H1 (cell line): ENCODE results near the gene USP20. TPM values are rescaled to one million over a fixed set of nuclear protein-coding genes. Genes with fewer than 3 reads are reported as not detected.

Experiments
- CTCF ChIA-PET: fragments of 300-600 bp; sonication (Branson Sonifier 250); formaldehyde crosslinking; loops from one replicate; lab custom pipeline; 2021; ENCODE audit not compliant: partially characterized antibody; lab: Charles Lee
- POLR2A ChIA-PET: fragments of 300-600 bp; sonication (Branson Sonifier 250); formaldehyde crosslinking; loops from one replicate; lab custom pipeline; 2021; ENCODE audit warnings: inconsistent platforms; ENCODE audit not compliant: partially characterized antibody; lab: Charles Lee
- DNase-seq, 2 experiments: peaks; one replicate each; pipeline versions ENCODE4 v3.0.0 to v3.0.0-alpha.2; 2010 to 2022; ENCODE audit warnings: low spot score in 2 of 2, low read depth in 1 of 2, mixed read lengths in 1 of 2
- FAIRE-seq: peaks from 2 replicates; lab custom pipeline; 2011; peaks lifted over from hg19 to GRCh38; lab: Jason Lieb, UNC
- H2AFZ ChIP-seq: 2 replicates; pipeline ENCODE4 v1.8.1; 2012; ENCODE audit warnings: low read length, inconsistent platforms
- H2AK5ac ChIP-seq: 2 replicates; pipeline ENCODE4 v1.6.1; 2013; ENCODE audit warnings: low read depth, low read length
- H2BK120ac ChIP-seq: replicated peaks from 2 replicates; pipeline ENCODE3; 2013; ENCODE audit warnings: low read depth, low read length, inconsistent platforms
- H2BK12ac ChIP-seq: 2 replicates; pipeline ENCODE4 v1.6.1; 2013; ENCODE audit warnings: low read depth, low read length
- H2BK15ac ChIP-seq: 2 replicates; pipeline ENCODE4 v1.6.1; 2013; ENCODE audit warnings: low read length
- H2BK20ac ChIP-seq: 2 replicates; pipeline ENCODE4 v1.6.1; 2013; ENCODE audit warnings: low read length
- H2BK5ac ChIP-seq: 2 replicates; pipeline ENCODE4 v1.6.1; 2013; ENCODE audit warnings: low read depth, low read length
- H3K14ac ChIP-seq: 2 replicates; pipeline ENCODE4 v1.6.1; 2013; ENCODE audit warnings: inconsistent platforms; ENCODE audit not compliant: insufficient read length
- H3K18ac ChIP-seq: 2 replicates; pipeline ENCODE4 v1.6.1; 2013; ENCODE audit warnings: low read length; ENCODE audit errors: extremely low read depth
- H3K23ac ChIP-seq: 2 replicates; pipeline ENCODE4 v1.6.1; 2013; ENCODE audit warnings: inconsistent platforms; ENCODE audit not compliant: insufficient read length
- H3K23me2 ChIP-seq: 2 replicates; pipeline ENCODE4 v1.6.1; 2013; ENCODE audit warnings: low read depth, low read length
- H3K27ac ChIP-seq: 2 replicates; pipeline ENCODE4 v1.6.1; 2011; ENCODE audit warnings: low read depth, low read length, inconsistent platforms
- H3K27me3 ChIP-seq, 4 experiments: replicated peaks in 1 of 4; 1 replicate in 1 of 4; 2 replicates in 3 of 4; pipeline versions ENCODE4 v1.6.1 to v1.8.1; 2011 to 2013; ENCODE audit warnings: low read length in 3 of 4, mild to moderate bottlenecking in 3 of 4, inconsistent platforms in 2 of 4, mixed read lengths in 2 of 4, moderate library complexity in 1 of 4; ENCODE audit not compliant: control insufficient read depth in 3 of 4, insufficient read depth in 3 of 4; ENCODE audit errors: extremely low read depth in 1 of 4
- H3K36me3 ChIP-seq, 4 experiments: 2 replicates each; pipeline versions ENCODE4 v1.6.1 to v1.8.1; 2011 to 2013; ENCODE audit warnings: mild to moderate bottlenecking in 4 of 4, low read length in 3 of 4, moderate library complexity in 2 of 4, control low read depth in 1 of 4, inconsistent platforms in 1 of 4; ENCODE audit not compliant: insufficient read depth in 4 of 4, control insufficient read depth in 2 of 4
- H3K4ac ChIP-seq: replicated peaks from 2 replicates; pipeline ENCODE3; 2013; ENCODE audit warnings: low read length, low read depth, mixed read lengths, inconsistent platforms; ENCODE audit not compliant: insufficient read length
- H3K4me1 ChIP-seq, 4 experiments: replicated peaks in 1 of 4; 1 replicate in 1 of 4; 2 replicates in 3 of 4; pipeline versions ENCODE4 v1.6.1 to v1.8.1; 2011 to 2013; ENCODE audit warnings: low read length in 3 of 4, inconsistent platforms in 2 of 4, mixed read lengths in 1 of 4; ENCODE audit not compliant: insufficient read depth in 4 of 4, control insufficient read depth in 3 of 4
- H3K4me2 ChIP-seq, 2 experiments: 2 replicates each; pipeline versions ENCODE4 v1.6.1 to v1.8.1; 2011 to 2013; ENCODE audit warnings: low read depth in 2 of 2, low read length in 2 of 2, control low read depth in 1 of 2, inconsistent platforms in 1 of 2, mild to moderate bottlenecking in 1 of 2; ENCODE audit not compliant: insufficient read depth in 1 of 2
- H3K4me3 ChIP-seq, 4 experiments: fragments of 200-600, 300-600 bp in 1 of 4; sonication (generic), shearing (Covaris generic), sonication (Bioruptor Twin) in 1 of 4; 2 replicates each; pipeline versions ENCODE4 v1.5.1 to v1.8.1; 2011 to 2016; ENCODE audit warnings: low read length in 4 of 4, low read depth in 3 of 4, control low read depth in 2 of 4, inconsistent platforms in 2 of 4, mild to moderate bottlenecking in 2 of 4, mixed read lengths in 1 of 4, moderate library complexity in 1 of 4; ENCODE audit not compliant: insufficient read depth in 2 of 4; ENCODE audit errors: extremely low read depth in 1 of 4
- H3K56ac ChIP-seq: replicated peaks from 2 replicates; pipeline ENCODE3; 2013; ENCODE audit warnings: low read depth, mild to moderate bottlenecking, mixed read lengths, low read length, inconsistent platforms; ENCODE audit not compliant: insufficient read length
- H3K79me1 ChIP-seq: 2 replicates; pipeline ENCODE4 v1.6.1; 2013; ENCODE audit warnings: low read depth, low read length, control low read depth
- H3K79me2 ChIP-seq, 2 experiments: 2 replicates each; pipeline versions ENCODE4 v1.6.1 to v1.8.1; 2012 to 2013; ENCODE audit warnings: low read length in 2 of 2, mild to moderate bottlenecking in 2 of 2, inconsistent platforms in 1 of 2; ENCODE audit not compliant: insufficient read depth in 2 of 2, control insufficient read depth in 1 of 2
- H3K9ac ChIP-seq, 4 experiments: replicated peaks in 1 of 4; 1 replicate in 1 of 4; 2 replicates in 3 of 4; pipeline versions ENCODE4 v1.6.1 to v1.8.1; 2011 to 2013; ENCODE audit warnings: low read depth in 3 of 4, low read length in 3 of 4, control low read depth in 2 of 4, mild to moderate bottlenecking in 2 of 4, moderate library complexity in 2 of 4, inconsistent platforms in 1 of 4; ENCODE audit errors: extremely low read depth in 1 of 4
- H3K9me3 ChIP-seq, 2 experiments: 2 replicates each; pipeline versions ENCODE4 v1.6.1 to v1.8.1; 2012 to 2013; ENCODE audit warnings: mild to moderate bottlenecking in 2 of 2, moderate library complexity in 2 of 2, control low read depth in 1 of 2, inconsistent platforms in 1 of 2, low read depth in 1 of 2, low read length in 1 of 2, mixed read lengths in 1 of 2; ENCODE audit not compliant: insufficient read depth in 2 of 2
- H4K20me1 ChIP-seq, 2 experiments: replicated peaks in 1 of 2; 2 replicates each; pipeline versions ENCODE3 to v1.8.1; 2011 to 2013; ENCODE audit warnings: inconsistent platforms in 2 of 2, low read length in 2 of 2, mild to moderate bottlenecking in 1 of 2; ENCODE audit not compliant: insufficient read depth in 2 of 2, control insufficient read depth in 1 of 2
- H4K5ac ChIP-seq: 2 replicates; pipeline ENCODE4 v1.6.1; 2013; ENCODE audit warnings: low read length, low read depth, mixed read lengths, inconsistent platforms; ENCODE audit not compliant: insufficient read length
- H4K8ac ChIP-seq: 2 replicates; pipeline ENCODE4 v1.8.0; 2013; ENCODE audit warnings: mild to moderate bottlenecking, moderate library complexity, low read length, inconsistent platforms; ENCODE audit not compliant: insufficient read depth; ENCODE audit errors: extremely low read depth
- H4K91ac ChIP-seq: replicated peaks from 2 replicates; pipeline ENCODE3; 2013; ENCODE audit warnings: low read length, mixed read lengths, inconsistent platforms; ENCODE audit not compliant: insufficient read length
- POLR2A ChIP-seq, 2 experiments: IDR thresholded peaks; 1 replicate in 1 of 2; 2 replicates in 1 of 2; pipeline ENCODE4 v1.6.1; 2011; ENCODE audit warnings: low read depth in 2 of 2, low read length in 2 of 2, mild to moderate bottlenecking in 2 of 2; ENCODE audit errors: control extremely low read depth in 1 of 2
- POU5F1 ChIP-seq: IDR thresholded peaks from 2 replicates; pipeline ENCODE4 v1.6.1; 2011; ENCODE audit warnings: low read depth, mild to moderate bottlenecking, low read length, moderate library complexity
- SP1 ChIP-seq: IDR thresholded peaks from 2 replicates; pipeline ENCODE4 v1.6.1; 2011; ENCODE audit warnings: low read depth, low read length
- WGBS, 2 experiments: shearing (Covaris generic) in 1 of 2; methylation state at CpG; one replicate each; pipeline versions ENCODE4 v1.1.6 to v1.1.7; 2013 to 2015; ENCODE audit warnings: low lambda C conversion rate in 2 of 2, mixed read lengths in 2 of 2, inconsistent platforms in 1 of 2, low coverage in 1 of 2, missing lambda C conversion rate in 1 of 2; ENCODE audit not compliant: insufficient replicate concordance in 2 of 2, insufficient coverage in 1 of 2, insufficient read length in 1 of 2; ENCODE audit errors: extremely low coverage in 1 of 2, missing lambda C conversion rate in 1 of 2; 5-methylcytosine and 5-hydroxymethylcytosine counted together
- polyA plus RNA-seq, 7 experiments: library from polyadenylated mRNA; depleted of rRNA in 3 of 7; stranded (reverse) in 5 of 7; unstranded in 2 of 7; fragments of >200 nt in 5 of 7; fragments of 200-250 nt in 2 of 7; gene quantifications; 1 replicate in 5 of 7; 2 replicates in 1 of 7; 4 replicates in 1 of 7; pipeline versions ENCODE4 v1.2.1 to v1.2.3, GENCODE V29; 2011 to 2013; ENCODE audit warnings: missing spikeins in 2 of 7, mixed read lengths in 2 of 7
- total RNA-seq: library from RNA; stranded (reverse); fragmentation: NEBNext Ultra II Directional; extraction: Animal tissue kit (Norgen Biotek cat#: 25700); gene quantifications from 2 replicates; pipeline ENCODE4 v1.2.1, GENCODE V29; 2021
- TF ChIP-seq, protein P1 (sequence below): IDR thresholded peaks from 2 replicates; pipeline ENCODE4 v1.6.1; 2011; ENCODE audit warnings: low read length, improper control_type of control experiment
- TF ChIP-seq, protein P2 (sequence below), 3 experiments: IDR thresholded peaks; 1 replicate in 2 of 3; 2 replicates in 1 of 3; pipeline versions ENCODE4 v1.5.1 to v1.6.1; 2011; ENCODE audit warnings: low read length in 3 of 3, mild to moderate bottlenecking in 3 of 3, inconsistent platforms in 2 of 3, low read depth in 1 of 3, moderate library complexity in 1 of 3; ENCODE audit not compliant: insufficient read depth in 1 of 3; ENCODE audit errors: control extremely low read depth in 1 of 3

Gene USP20
- total and polyA plus RNA-seq, 2 of the 8 experiments (the other 6 are each of a cell fraction or from before 2014, with no cell fraction given), result 13.4 to 23.0 TPM

GRCh38 chr9:129813661-129814060, 21.6 kb upstream of the USP20 start:
- Histone ChIP-seq H3K23ac (no peak overlapping the region), H3K18ac (no peak overlapping the region), H3K23me2 (no peaks in the 10 kb centered on the region), H2BK15ac (no peak overlapping the region), H4K8ac (no peak overlapping the region), H3K4ac (no peak overlapping the region), H2BK20ac (no peak overlapping the region), H2BK12ac (no peak overlapping the region), H4K5ac (no peak overlapping the region), H3K9me3 (no peaks in the 10 kb centered on the region), H3K14ac (no peak overlapping the region), H4K20me1 (peaks cover 3 to 19% of the 10 kb centered on the region in 2 experiments), H3K9ac (no peak overlapping the region), H3K79me2 (no peaks in the 10 kb centered on the region), H3K27me3 (no peaks in the 10 kb centered on the region), H3K4me2 (no peak overlapping the region), H2BK5ac (no peak overlapping the region), H2AK5ac (no peak overlapping the region), H3K4me1 (no peaks in the 10 kb centered on the region; a peak in 1 of 7 replicates), H3K27ac (no peak overlapping the region), H2AFZ (no peak overlapping the region), H3K36me3 (peaks cover 10 to 50% (median 24%) of the 10 kb centered on the region in 4 experiments), H2BK120ac (no peak overlapping the region), H3K4me3 (no peak overlapping the region), H3K56ac (no peak overlapping the region), H3K79me1 (no peaks in the 10 kb centered on the region; the same call in 1 of the 2 replicates), H4K91ac (no peak overlapping the region)
- ChIA-PET CTCF (no interaction called here), POLR2A (interaction anchor here (1.0 to 3.7 kb wide), 2 partner anchors 9 to 10 kb away, joined by 3 to 20 read pairs; partner anchors contain the start of gene TOR1B)
- FAIRE-seq (no peak), DNase-seq (no peak)
- 96% methylated on average over 9 of the region's 9 CpGs; no CpG with 5 or more reads in 1 of the 2 experiments for WGBS, 2 experiments
- TF ChIP-seq POLR2A (IDR thresholded peaks at IDR 0.05; ENCODE audit: control extremely low read depth in 1 of 2, low read depth in 2 of 2, low read length in 2 of 2) (no peak), POU5F1 (no peak), SP1 (no peak)
- TF ChIP-seq, protein P1, sequence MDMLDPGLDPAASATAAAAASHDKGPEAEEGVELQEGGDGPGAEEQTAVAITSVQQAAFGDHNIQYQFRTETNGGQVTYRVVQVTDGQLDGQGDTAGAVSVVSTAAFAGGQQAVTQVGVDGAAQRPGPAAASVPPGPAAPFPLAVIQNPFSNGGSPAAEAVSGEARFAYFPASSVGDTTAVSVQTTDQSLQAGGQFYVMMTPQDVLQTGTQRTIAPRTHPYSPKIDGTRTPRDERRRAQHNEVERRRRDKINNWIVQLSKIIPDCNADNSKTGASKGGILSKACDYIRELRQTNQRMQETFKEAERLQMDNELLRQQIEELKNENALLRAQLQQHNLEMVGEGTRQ, result no peak
- TF ChIP-seq, protein P2, sequence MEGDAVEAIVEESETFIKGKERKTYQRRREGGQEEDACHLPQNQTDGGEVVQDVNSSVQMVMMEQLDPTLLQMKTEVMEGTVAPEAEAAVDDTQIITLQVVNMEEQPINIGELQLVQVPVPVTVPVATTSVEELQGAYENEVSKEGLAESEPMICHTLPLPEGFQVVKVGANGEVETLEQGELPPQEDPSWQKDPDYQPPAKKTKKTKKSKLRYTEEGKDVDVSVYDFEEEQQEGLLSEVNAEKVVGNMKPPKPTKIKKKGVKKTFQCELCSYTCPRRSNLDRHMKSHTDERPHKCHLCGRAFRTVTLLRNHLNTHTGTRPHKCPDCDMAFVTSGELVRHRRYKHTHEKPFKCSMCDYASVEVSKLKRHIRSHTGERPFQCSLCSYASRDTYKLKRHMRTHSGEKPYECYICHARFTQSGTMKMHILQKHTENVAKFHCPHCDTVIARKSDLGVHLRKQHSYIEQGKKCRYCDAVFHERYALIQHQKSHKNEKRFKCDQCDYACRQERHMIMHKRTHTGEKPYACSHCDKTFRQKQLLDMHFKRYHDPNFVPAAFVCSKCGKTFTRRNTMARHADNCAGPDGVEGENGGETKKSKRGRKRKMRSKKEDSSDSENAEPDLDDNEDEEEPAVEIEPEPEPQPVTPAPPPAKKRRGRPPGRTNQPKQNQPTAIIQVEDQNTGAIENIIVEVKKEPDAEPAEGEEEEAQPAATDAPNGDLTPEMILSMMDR (IDR thresholded peaks at IDR 0.05; ENCODE audit: control extremely low read depth in 1 of 3, insufficient read depth in 1 of 3, low read depth in 1 of 3, low read length in 3 of 3), result no peak
